Measurements from ENCODE around the gene CDC6. TPM values are rescaled to one million over a fixed set of nuclear protein-coding genes. Genes with fewer than 3 reads are reported as not detected.

The CDC6 gene
- total and polyA plus RNA-seq, 12 donors = 0.49 to 3.0 (median 0.86) TPM

DNA sequence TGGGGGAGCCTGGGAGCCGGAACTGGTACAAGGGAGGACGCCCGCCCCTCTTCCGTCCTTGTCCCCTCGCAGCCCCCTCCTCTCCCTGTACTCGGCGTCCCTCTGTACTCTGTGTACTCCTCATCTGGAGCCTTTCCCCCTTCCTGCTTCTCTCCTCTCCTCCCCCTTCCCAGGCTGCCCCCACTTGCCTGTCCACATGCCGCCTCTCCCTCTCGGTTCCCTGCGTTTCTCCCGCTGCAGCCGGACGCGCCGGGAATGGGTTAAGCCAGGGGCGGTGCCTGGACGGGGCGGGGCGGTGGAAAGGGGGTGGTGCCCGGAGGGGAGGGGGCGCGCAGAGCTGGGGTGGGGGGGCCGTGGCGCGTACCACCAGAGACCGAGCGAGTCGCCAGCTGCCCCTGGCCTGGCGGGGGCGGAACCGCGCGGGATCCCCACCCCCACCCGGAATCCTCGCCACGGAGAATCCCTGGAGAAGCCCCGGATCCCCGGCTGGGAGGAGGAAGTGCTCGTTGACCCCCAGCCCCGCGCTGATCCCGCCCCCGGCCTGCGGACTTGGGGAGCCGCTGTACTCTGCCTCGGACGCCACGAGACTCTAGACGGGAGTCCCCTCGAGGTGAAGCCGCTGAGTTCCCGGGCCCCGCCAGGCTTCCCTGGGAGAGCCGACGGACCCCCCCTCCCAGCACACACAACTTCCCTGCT lies 54.3 kb downstream of the CDC6 start:
- WGBS, 2 donors = 3% methylated on average over 40 to 55 of the region's 55 CpGs
- Histone ChIP-seq H3K4me1 (peaks cover 14 to 82% (median 74%) of the 10 kb centered on the region in 9 donors), H3K27ac (peak overlapping the region; percentile 88 to 99 (median 98)), H3K4me3 (peak overlapping the region; percentile 78 to 97 (median 90)), H3K9me3 (no peaks in the 10 kb centered on the region), H3K36me3 (peaks cover 0 to 8% (median 0%) of the 10 kb centered on the region in 9 donors), H3K27me3 (no peaks in the 10 kb centered on the region)
- intact Hi-C loops (cut with DNase I) = loop anchor here in 4 of 10 donors (2.0 to 10.0 kb wide), 4 partner anchors 21 to 227 kb away; no protein-coding TSS in a partner anchor
- peak; percentile 58 to 73 (median 64) for ATAC-seq
- peak; percentile 87 to 88 for DNase-seq
- TF ChIP-seq CTCF (IDR thresholded peaks at IDR 0.05) = no peak

DNA sequence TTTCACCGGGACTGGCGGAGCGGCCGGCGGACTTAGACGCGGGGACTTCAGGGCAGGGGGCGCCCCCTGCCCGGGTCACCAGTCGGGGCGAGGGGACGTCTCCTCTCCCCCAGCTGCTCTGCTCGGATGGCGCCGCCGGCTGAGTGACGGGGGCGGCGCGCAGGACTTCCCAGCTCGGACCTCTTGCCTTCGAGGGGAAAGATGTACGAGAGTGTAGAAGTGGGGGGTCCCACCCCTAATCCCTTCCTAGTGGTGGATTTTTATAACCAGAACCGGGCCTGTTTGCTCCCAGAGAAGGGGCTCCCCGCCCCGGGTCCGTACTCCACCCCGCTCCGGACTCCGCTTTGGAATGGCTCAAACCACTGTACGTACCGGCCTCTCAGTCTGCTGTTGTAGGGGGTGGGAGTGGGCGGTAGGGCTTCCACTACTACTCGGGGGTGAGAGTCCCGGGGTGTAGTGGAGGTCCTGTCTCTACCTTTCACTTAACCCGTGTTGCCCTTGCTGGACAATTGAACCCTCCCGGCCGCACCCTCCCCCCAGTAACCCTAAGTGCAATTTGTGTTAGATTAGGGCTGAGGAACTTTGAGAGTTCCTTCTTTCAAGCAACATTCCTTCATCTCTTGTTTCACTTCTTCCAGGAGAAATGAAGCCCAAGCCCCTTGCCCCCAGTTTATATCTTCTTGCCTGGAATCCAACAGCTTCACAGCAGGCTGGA lies 55.0 kb downstream of the CDC6 start:
- intact Hi-C loops (cut with DNase I) = loop anchor here in 3 of 10 donors (2.0 to 10.0 kb wide), 3 partner anchors 22 to 228 kb away; no protein-coding TSS in a partner anchor

DNA sequence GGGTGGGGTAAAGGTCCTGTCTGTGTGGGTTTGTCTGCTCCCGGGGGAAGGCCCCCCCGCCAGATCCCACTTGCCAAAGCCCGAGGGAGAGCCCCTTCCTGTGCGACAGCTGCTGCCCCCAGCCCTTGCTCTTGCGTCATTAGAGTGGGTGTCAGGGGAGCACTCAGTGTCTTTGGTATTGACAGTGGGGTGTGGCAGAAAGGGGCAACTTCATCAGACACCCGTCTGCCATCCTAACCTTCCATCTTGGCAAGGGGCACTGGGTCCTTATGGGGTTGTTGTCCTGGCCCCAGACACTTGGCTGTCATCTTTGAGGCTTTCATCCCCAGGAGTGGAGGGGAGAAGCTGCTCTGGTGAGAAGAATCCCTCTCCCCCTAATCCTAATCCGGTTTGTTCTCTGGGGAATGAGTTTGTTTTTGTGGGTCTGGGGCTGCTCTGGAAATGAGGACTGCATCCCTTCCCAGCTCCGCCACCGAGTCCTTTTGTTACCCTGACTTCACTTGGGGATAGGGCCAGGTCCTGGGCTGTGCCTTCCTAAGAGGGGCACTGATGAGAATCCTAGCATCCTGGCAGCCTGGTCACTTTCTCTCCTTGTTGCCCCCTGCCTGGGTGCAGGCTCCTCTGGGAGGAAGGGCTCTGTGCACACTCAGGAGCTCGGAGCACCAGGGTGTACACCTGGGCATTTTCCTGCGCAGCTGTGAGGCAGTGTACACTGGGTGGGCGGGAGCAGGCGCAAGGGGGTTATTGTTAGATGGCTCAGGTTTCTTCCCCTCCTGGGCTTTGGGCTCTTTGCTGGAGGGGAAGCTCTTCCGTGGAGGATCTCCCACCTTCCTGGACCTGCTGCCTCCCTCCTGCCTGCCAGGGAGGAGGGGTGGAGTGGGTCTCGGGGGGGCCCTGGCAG lies 55.8 kb downstream of the CDC6 start:
- no peak for TF ChIP-seq CTCF (IDR thresholded peaks at IDR 0.05)
- intact Hi-C loops (cut with DNase I) = loop anchor here in 3 of 10 donors (2.0 to 10.0 kb wide), 3 partner anchors 23 to 229 kb away; no protein-coding TSS in a partner anchor
- 34 to 50% methylated on average over 15 of the region's 15 CpGs for WGBS, 2 donors

More for the DNA sequence above, 55.0 kb downstream of the CDC6 start:
- Histone ChIP-seq H3K27me3 (no peaks in the 10 kb centered on the region), H3K9me3 (no peaks in the 10 kb centered on the region), H3K36me3 (peaks cover 0 to 8% (median 0%) of the 10 kb centered on the region in 9 donors), H3K4me1 (peaks cover 20 to 82% (median 77%) of the 10 kb centered on the region in 9 donors), H3K27ac (peak overlapping the region; percentile 88 to 99 (median 98)), H3K4me3 (peak overlapping the region; percentile 78 to 97 (median 90))
- DNase-seq (no peak), ATAC-seq (no peak)
- TF ChIP-seq CTCF (IDR thresholded peaks at IDR 0.05) = no peak
- WGBS, 2 donors = 24 to 27% methylated on average over 38 of the region's 38 CpGs

More for the DNA sequence above, 55.8 kb downstream of the CDC6 start:
- H3K9me3 ChIP-seq = no peaks in the 10 kb centered on the region
- ATAC-seq (peak in 2 of 8 donors; percentile 4), DNase-seq (peak; percentile 64 to 78)
- peaks cover 28 to 82% (median 77%) of the 10 kb centered on the region in 9 donors for H3K4me1 ChIP-seq
- H3K4me3 ChIP-seq = peak overlapping the region; percentile 78 to 97 (median 90)
- peaks cover 0 to 15% (median 0%) of the 10 kb centered on the region in 9 donors for H3K36me3 ChIP-seq
- H3K27me3 ChIP-seq = no peaks in the 10 kb centered on the region
- H3K27ac ChIP-seq = peak overlapping the region; percentile 88 to 99 (median 98)
